OCI-LY7 (cell line): ENCODE data around the gene SLC18A3. TPM values are rescaled to one million over a fixed set of nuclear protein-coding genes. Genes with fewer than 3 reads are reported as not detected.

Experiments used
- BruUV-seq: library from RNA; stranded (reverse); fragments of 400-500 nt; replicated peaks from 2 replicates; lab custom pipeline; 2021; lab: Mats Ljungman, UMichigan
- CTCF ChIA-PET: fragments of 300-600 bp; sonication (Branson Sonifier 250); formaldehyde crosslinking; loops from one replicate; lab custom pipeline; 2022; ENCODE audit warnings: antibody characterized with exemption; ENCODE audit not compliant: unreplicated experiment; lab: Charles Lee
- POLR2A ChIA-PET: fragments of 300-600 bp; sonication (Branson Sonifier 250); formaldehyde crosslinking; loops from one replicate; lab custom pipeline; 2022; ENCODE audit warnings: antibody characterized with exemption; lab: Charles Lee
- DNase-seq: peaks from one replicate; pipeline ENCODE4 v3.0.0-alpha.2; 2015; ENCODE audit warnings: low spot score
- H2AFZ ChIP-seq: fragments of 200-600 bp; sonication (generic), shearing (Covaris generic); 2 replicates; pipeline ENCODE4 v1.6.1; 2014; ENCODE audit warnings: mild to moderate bottlenecking, antibody characterized with exemption, low read length, moderate library complexity
- H3K27ac ChIP-seq: fragments of 200-600 bp; sonication (generic); 2 replicates; pipeline ENCODE4 v1.5.1; 2014; ENCODE audit warnings: mixed run types, low read depth, mild to moderate bottlenecking, moderate library complexity, low read length, inconsistent platforms; ENCODE audit not compliant: poor library complexity, severe bottlenecking
- H3K36me3 ChIP-seq: fragments of 200-600 bp; sonication (generic); 2 replicates; pipeline ENCODE4 v1.6.1; 2014; ENCODE audit warnings: mild to moderate bottlenecking, antibody characterized with exemption, low read length, moderate library complexity, mixed read lengths; ENCODE audit not compliant: insufficient read depth
- H3K4me1 ChIP-seq: fragments of 200-600 bp; sonication (generic); 2 replicates; pipeline ENCODE4 v1.5.1; 2014; ENCODE audit warnings: mild to moderate bottlenecking, low read length; ENCODE audit not compliant: insufficient read depth, poor library complexity, severe bottlenecking
- H3K4me2 ChIP-seq: fragments of 200-600 bp; sonication (generic); 2 replicates; pipeline ENCODE4 v1.6.1; 2014; ENCODE audit warnings: mild to moderate bottlenecking, low read length
- H3K4me3 ChIP-seq: fragments of 200-600 bp; sonication (generic); 2 replicates; pipeline ENCODE4 v1.5.1; 2014; ENCODE audit warnings: mild to moderate bottlenecking, low read depth, low read length; ENCODE audit not compliant: poor library complexity, severe bottlenecking
- H3K79me2 ChIP-seq: fragments of 200-600 bp; sonication (generic); 2 replicates; pipeline ENCODE4 v1.6.1; 2016; ENCODE audit warnings: low read depth, mild to moderate bottlenecking, low read length, moderate library complexity, mixed read lengths; ENCODE audit not compliant: insufficient read depth
- H3K9me2 ChIP-seq: fragments of 200-600 bp; sonication (generic); 2 replicates; pipeline ENCODE4 v1.6.1; 2016; ENCODE audit warnings: mild to moderate bottlenecking, low read length, mixed read lengths; ENCODE audit not compliant: insufficient read depth
- H3K9me3 ChIP-seq: fragments of 200-600 bp; sonication (generic); 2 replicates; pipeline ENCODE4 v1.6.1; 2014; ENCODE audit warnings: mild to moderate bottlenecking, mixed run types, low read length, mixed read lengths
- H4K20me1 ChIP-seq: fragments of 200-600 bp; sonication (generic); 2 replicates; pipeline ENCODE4 v1.6.1; 2014; ENCODE audit warnings: mild to moderate bottlenecking, antibody characterized with exemption, low read length, moderate library complexity, mixed read lengths; ENCODE audit not compliant: insufficient read depth
- CTCF ChIP-seq: fragments of 200-600 bp; sonication (generic); conservative IDR thresholded peaks from 2 replicates; pipeline ENCODE4 v1.5.1; 2014; ENCODE audit warnings: mild to moderate bottlenecking, antibody characterized with exemption, low read length, moderate library complexity, mixed read lengths
- EZH2phosphoT487 ChIP-seq: fragments of 200-600 bp; sonication (generic); IDR thresholded peaks from 2 replicates; pipeline ENCODE4 v1.6.1; 2018; ENCODE audit warnings: low read depth, borderline replicate concordance, mild to moderate bottlenecking, mixed run types, antibody characterized with exemption, low read length, moderate library complexity, mixed read lengths
- intact Hi-C: fragments of 100-400 bp; cut with micrococcal nuclease; formaldehyde crosslinking; loops from one replicate; pipeline ENCODE4 v1.10.0; 2022; ENCODE audit not compliant: unreplicated experiment
- total RNA-seq, 2 experiments: library from RNA; depleted of rRNA in 1 of 2; stranded (reverse); fragments of >200 nt in 1 of 2; shearing (Covaris generic) in 1 of 2; gene quantifications; 2 replicates each; pipeline ENCODE4 v1.2.3, GENCODE V29; 2014 to 2022

The SLC18A3 gene
- total RNA-seq, 2 experiments from 2014 or later = not detected

GRCh38 chr10:49564461-49565009 is 45.6 kb upstream of the SLC18A3 start:
- ChIA-PET POLR2A (interaction anchor here (0.9 to 1.1 kb wide), 2 partner anchors 10 to 839 kb away, joined by 3 read pairs; no protein-coding TSS in a partner anchor), CTCF (no interaction called here)
- no peaks in the 10 kb centered on the region for H3K36me3 ChIP-seq
- H2AFZ ChIP-seq = no peak overlapping the region
- H3K4me3 ChIP-seq = no peak overlapping the region
- TF ChIP-seq CTCF (no peak), EZH2phosphoT487 (no peak)
- H3K4me2 ChIP-seq = no peak overlapping the region
- H4K20me1 ChIP-seq = no peaks in the 10 kb centered on the region
- intact Hi-C loops = no loop called here
- H3K9me3 ChIP-seq = no peaks in the 10 kb centered on the region
- H3K27ac ChIP-seq = no peak overlapping the region
- DNase-seq = no peak
- H3K4me1 ChIP-seq = no peaks in the 10 kb centered on the region
- H3K9me2 ChIP-seq = no peaks in the 10 kb centered on the region
- BruUV-seq = no TSS peak
- no peaks in the 10 kb centered on the region for H3K79me2 ChIP-seq

GRCh38 chr10:49567810-49568209 is 42.3 kb upstream of the SLC18A3 start:
- POLR2A ChIA-PET = no interaction called here

More at GRCh38 chr10:49567810-49568209, 42.3 kb upstream of the SLC18A3 start:
- no peaks in the 10 kb centered on the region for H3K4me1 ChIP-seq
- H3K36me3 ChIP-seq = no peaks in the 10 kb centered on the region
- intact Hi-C loops = no loop called here
- H2AFZ ChIP-seq = no peak overlapping the region
- no TSS peak for BruUV-seq
- H3K27ac ChIP-seq = no peak overlapping the region
- H3K4me3 ChIP-seq = no peak overlapping the region
- H3K9me3 ChIP-seq = no peaks in the 10 kb centered on the region
- H3K79me2 ChIP-seq = no peaks in the 10 kb centered on the region
- CTCF ChIA-PET = no interaction called here
- DNase-seq = no peak
- no peak overlapping the region for H3K4me2 ChIP-seq
- H4K20me1 ChIP-seq = no peaks in the 10 kb centered on the region
- H3K9me2 ChIP-seq = no peaks in the 10 kb centered on the region
- TF ChIP-seq CTCF (no peak), EZH2phosphoT487 (no peak)
